HG02571 (cell line): ENCODE results near the gene BBS9.

Source experiments
- ATAC-seq: cut with Tn5 transposase; IDR thresholded peaks from one replicate; pipeline ENCODE4 v1.9.1; 2021; ENCODE audit warnings: mild to moderate bottlenecking, moderate library complexity; ENCODE audit not compliant: unreplicated experiment

Gene BBS9

DNA sequence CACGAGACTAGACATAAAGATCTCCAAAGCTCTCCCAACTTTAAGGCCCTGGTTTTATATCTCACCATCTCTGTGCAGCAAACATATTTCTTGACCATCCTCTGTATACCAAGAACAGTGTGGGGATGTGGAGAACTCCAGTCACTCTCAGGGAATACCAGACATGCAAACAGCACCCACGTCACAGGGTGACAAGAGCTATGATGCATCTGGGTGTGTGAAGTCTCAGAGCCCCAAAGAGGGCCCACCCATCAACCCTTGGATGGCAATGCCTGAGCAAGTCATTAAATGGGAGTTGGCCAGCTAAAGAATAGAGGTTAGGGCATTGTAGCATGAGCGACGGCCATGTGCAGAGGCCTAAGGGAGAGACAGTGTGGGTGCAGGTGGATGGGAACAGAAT is 402.5 kb downstream of the BBS9 start:
- ATAC-seq, result no peak

DNA sequence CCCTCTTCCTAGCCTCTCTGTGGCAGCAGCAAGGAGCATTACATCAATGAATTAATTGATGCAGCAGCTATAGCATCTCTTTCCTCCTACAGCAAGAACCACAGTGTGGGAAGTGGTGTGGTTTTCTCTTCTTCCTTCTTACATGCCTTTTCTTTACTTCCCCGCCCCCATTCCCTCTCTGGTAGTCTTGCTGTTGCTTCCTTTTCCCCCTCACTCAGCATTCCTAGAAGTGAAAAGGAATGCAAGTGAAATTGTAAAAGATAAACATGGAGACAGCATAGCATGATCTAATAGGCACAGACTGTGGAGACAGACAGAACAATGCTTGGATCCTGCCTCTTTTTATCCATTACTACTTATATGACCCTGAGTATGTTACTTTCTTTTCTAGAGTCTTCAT is 405.5 kb downstream of the BBS9 start:
- ATAC-seq, result no peak

DNA sequence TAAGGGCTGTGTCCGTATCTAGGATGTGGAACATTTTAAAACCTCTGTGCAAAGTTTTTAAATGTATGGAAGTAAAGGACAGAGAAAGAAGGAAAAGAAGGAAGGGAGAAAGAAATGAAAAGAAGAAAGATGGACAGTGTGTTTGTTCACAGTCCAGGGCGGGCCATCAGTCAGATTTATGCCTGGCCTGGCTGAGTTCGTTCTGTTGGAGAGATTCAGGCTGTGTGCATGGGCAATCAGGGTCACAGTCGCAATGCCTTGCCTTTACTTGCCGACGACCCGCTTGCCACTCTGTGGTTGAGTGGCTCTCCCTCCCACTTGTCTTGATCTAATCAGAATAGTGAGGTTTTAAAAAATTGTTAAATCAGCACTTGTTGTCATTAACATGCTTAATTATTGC is 406.6 kb downstream of the BBS9 start:
- no peak for ATAC-seq

DNA sequence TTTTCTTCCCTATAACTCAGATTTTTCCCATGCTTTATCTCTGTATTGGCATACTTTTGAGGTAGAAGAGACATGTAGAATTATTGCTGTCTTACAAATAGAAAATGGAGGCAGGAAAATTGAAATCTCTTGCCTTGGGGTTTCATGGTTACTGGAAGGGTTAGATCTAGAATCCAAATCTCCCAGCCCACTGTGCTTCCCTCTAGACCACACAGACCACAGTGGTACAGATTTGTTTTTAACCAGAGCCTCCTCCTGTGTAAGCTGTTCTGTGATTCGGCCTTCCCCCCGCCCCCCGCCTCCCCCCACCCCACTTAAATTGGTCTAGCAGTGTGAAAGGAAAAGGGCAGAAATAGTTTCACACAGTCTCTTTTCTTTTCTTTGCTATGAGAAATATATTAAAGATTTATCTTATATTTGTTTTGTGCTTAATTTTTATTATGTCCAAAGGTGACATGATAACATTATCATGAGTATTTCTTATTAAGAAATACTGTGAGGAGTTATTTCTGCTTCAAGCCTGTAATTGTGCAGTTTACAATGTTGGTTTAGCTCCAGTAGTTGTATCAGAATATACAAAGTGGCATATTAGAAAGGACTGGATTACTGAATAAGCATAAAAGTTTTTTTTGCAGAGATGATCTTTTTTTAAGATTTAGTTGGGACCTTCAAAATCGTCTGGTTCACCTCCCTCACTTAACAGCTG is 407.2 kb downstream of the BBS9 start:
- no peak for ATAC-seq

DNA sequence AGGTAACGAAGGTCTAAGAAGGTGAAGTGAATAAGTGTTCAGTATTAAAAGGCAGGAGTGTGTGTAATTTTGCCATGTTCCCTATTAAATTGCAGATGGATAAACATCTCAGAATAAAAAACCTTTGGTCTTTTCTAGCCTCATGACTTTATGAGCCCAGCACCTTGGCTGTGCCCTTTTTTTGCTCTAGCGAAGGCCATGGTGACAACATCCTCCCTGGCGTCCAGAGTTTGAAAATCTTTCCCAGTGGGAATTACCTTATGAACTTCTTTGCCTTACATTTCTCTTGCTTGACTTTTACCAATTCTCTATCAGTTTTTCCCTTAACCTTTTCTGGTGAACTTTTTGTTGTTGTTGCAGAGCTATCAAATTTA is 407.7 kb downstream of the BBS9 start:
- no peak for ATAC-seq

DNA sequence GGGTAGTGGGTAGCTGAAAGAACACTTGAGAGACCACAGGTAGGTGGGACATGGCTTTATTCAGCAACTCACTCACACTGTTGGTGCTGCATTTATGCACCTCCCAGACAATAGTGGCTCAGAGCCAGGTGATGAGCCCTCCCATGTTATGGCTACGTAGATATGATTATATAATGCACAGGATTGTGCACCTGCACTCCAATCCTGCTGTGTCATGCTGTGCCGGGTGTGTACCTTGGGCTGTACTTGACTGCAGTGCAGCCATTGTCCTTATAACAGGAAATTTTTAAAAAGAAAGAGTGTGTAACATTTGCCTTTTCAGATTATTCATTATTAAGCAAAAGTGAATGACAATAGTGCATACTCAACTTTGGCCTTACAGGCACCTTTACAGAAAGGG is 409.8 kb downstream of the BBS9 start:
- no peak for ATAC-seq

DNA sequence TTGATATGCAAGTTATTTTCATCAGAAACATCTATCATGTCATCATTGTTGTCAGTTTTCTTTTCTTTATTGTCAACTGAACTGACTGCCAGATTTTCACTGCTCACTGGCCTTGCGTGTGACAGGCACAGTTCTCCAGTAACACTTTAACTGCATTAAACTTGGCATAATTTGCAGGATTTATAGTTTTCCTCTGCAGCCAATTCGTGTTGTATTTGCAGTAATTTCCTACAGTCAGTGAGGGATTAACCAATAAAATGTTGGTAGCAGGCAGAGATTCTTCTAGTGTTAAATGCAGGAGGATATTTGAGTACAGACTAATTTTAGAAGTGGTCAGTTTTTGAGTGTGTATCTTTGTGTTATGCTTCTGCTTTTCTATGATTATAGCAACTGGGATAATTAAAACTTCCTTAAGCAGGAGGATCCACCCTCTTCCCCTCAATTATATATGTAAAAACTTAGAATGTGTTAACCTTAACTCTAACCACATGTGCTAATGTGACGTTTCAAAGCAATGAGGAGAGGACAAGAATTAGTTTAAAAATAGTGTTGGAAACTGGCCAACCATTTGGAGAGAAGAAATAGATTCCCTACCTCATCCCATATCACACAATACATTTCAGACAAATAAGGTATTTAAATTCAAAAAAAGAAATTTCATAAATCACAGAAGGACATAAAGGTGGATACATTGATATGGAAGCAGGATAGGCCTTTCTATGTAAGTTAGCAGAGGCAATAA is 410.5 kb downstream of the BBS9 start:
- ATAC-seq, result no peak

DNA sequence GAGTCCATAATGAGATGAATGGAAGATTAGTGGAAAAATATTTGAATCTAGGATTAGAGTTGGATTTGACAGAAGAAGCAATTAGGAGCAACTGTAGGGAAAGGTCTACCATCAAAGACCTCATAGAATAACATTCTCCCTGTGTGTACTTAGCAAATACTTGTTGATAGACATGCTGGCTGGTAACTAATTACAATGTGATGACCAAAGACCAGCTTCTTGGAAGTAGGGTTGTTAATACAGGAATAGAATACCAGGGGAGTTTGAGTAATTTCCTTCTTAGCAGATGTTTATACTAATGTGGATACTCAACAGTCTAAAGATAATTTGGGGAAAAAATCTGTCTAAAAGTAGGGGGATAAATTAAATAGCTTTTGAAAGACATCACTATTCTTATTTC is 418.5 kb downstream of the BBS9 start:
- ATAC-seq, result no peak

DNA sequence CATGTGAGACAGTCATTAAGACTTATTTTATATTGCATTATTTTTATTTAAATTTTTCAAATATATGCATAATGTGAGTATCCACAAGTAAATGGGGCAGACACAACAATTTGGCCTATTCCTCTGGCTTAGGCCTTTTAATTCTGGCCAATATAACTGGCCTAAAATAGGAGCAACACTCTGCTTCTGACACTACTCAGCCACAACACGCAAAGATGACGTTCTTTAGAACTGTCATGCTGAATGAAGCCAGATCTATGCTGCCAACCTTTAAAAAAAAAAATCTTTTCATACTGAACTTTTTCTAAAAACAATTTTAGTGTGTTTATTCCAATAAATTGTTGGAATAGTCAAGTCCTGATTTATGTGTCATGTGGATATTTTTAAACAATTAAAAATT is 421.0 kb downstream of the BBS9 start:
- ATAC-seq, result no peak

DNA sequence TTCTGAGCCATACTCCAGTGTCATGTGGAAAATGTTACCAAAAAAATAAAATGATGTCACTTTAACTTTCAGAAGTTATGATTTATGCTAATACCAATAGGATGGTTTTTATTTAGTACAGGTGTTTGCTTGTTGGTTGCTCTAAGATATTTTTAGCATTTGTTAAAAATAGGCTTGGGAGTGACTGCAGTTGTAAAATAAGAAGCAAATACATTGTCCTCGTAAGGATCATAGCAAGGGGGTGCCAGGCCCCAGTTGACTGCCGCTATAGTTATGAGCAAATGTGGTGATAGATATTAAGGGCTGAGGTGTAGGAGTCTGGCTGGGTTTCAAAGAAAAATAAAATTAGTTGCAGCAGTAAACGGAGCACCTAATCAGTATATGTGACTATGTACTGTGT is 421.6 kb downstream of the BBS9 start:
- ATAC-seq, result no peak

DNA sequence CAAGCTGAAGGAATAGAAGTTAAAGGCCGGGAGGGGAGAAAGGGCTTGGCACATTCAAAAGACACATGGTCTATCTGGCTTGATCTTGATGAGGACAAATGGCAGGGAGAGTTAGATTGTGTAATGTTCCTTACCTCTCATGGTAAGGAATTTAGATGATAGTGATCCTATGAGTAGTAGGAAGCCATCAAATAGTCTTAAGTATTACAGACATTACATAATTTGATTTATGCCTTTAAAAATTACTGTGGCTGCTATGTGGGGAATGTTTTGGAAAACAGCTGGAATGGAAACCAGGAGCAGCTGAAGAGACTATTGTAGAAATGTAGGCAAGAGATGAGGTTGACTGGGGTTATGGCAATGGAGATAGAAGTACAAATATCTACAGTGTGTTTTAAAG is 424.7 kb downstream of the BBS9 start:
- no peak for ATAC-seq

DNA sequence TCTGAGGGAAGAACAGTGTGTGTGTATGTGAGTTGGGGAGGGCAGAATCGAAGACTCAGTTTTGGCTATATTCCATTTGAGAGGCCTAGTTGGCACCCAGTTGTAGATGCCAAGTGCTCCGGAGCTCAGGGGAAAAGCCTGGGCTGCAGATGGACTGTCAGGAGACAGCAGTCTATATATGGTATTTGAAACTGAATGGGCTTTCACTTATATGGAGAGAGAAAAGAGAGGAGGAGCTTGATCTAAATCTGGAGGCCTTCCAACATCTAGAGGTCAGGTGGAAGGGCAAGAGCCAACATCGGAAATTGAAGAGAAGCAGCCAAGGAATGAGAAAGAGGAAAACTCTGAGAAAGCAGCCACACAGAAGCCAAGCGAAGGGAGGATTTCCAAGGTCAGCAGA is 425.2 kb downstream of the BBS9 start:
- no peak for ATAC-seq

DNA sequence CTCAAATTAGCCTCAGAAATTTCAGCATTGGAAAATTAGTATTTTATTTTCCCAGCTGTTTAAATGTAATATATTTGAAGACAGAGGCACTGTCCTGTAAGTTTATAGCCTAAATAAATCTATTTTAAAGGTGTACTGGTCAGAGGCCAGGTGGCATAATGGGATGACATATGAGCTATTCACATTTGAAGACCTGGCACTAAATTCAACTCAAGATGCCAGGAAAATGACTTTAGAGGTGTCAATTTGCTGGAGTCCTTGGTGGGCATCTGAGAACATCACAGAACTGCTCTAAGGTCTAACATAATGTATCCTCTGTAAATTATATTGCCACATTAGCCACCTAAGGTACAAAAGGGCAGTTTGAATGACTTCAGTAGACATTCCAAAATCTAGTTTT is 427.1 kb downstream of the BBS9 start:
- ATAC-seq, result no peak

DNA sequence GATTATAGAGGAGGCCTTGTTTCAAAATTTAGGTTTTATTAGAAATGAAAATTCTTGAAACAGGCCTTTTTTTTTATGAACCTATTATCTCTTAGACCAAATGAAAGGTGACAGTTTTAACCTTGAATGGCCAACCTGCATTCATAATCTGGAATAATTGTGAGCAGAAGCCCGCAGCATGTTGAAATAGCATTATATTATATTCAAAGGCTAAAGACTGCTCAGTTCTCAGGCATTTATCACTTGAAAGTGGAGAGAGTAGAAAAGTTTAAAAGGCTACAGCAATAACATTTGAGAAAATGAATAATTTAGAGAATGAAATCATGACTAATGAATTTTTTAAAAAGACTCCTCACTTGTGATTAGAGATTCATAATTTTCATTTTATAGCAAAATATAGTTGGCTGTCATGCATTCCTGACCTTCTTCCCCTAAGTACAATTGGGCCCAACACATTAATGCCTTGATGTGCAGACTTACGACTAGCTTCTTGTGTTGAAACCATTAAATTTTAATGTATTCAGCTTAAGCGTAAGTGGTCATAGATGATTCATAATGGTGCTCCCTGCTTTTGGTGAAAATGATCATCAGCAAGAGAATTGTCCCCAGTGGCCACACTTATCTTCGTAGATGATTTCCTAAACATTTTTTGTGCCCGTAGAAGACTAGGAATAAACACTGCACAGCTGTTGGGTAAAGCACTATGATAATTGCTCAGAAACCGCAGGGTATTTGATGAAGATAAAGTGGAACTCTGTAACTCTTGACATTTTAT is 429.4 kb downstream of the BBS9 start:
- no peak for ATAC-seq

DNA sequence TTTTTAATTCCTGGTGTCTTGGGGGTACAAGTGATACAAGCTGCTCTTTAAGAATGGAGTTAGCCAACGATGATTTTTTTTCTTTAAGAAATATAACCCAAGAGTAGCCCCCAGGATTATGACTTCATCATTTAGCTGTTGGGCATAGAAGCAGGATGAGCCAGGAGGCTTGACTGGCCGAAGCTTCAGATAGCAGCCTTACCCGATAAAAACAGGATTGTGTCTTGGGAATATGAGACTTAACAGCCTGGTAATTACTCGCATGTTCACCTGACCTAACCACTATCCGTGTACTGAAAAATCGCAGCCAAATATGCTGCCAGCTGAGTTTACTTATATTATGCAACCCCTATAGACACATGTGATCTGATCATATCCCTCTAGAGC is 430.0 kb downstream of the BBS9 start:
- no peak for ATAC-seq

DNA sequence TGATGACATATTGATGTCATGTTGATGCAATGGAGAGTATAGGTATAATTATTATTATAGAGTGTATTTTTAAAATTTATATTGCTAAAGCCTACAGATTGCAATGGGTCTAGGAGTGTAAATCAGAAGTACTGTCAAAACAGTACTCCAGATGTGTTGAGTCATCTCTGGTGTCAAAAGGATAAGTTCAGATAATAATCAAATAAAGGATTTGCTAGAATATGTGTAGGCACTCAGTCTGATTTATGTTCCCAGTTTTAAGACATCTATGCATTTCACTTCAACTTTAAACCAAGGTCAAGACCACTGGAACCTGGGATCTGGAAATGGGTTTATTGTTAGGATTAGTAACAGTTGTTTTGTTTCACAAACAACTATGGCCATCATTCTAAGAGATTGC is 433.6 kb downstream of the BBS9 start:
- ATAC-seq, result no peak

DNA sequence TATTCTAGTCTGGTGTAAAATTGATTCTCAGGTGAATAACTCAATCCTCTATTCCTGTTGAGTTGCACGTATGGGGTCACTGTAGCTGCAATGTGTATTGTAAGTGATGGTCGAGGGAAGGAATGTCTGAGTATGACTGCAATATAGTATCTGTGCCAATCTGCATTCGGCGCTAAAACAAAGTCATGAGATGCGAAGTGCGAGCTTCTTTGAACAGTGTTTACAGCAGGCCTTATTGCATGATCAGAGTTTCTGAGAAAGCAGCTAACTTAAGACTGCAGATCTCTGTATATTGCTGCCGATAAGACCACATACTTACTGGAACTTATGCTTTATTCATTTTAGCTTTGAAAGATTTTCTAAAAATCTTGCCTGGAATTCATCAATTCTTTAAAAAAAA is 434.3 kb downstream of the BBS9 start:
- no peak for ATAC-seq

DNA sequence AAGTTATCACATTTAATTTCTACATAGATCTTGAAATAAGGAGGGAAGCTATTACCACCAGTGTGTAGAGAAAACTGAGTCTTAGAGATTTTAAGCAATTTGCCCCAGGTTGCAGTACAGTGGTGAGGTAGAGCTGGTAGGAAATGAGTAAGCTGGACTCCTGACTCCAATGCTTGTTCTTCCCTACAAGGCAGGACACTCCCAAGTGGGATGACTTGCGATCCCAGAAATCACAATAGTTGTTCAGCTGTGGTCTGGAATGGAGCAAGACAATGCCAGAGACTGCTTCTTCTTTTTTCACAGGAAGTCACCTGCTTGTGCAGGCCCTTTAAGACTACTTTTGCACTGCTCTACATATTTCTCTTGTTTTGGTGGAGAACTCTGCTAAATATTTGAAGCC is 448.8 kb downstream of the BBS9 start:
- no peak for ATAC-seq

DNA sequence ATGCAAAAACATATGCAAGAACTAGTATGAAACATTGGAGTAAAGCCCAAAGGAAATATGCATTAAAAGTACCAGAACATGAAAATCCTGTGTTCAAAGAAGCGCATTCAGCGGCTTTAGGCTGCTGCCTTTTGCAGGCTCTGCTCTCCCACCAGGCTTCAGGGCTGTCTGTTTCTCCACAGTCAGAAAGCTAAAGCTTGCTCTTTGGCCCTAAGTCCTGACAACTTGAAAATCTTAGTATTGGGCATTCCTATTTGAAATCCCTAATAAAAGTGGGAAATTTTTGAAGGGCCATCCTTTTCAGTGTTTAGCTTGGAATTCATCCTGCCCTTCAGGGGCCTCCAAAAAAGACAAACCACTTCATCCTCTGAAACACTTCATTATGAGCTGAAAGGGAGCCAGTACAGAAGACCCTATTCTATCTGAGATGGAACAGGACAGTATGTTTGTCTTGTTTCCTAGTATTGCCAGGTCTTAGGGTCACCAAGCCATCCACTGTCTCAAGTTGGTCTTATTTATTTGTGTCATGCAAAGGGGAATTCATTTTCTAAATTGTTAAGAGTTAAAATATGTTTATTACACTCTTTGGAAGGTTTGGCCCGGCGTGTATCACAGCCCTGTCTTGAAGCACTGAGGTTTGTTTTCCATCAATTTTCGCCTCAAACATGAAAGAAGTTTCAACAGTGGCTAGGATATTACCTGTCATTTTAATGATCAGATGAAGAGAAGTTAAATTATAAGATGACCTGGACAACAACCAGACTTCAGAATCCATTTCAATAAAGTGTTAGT is 449.7 kb downstream of the BBS9 start:
- ATAC-seq, result no peak

DNA sequence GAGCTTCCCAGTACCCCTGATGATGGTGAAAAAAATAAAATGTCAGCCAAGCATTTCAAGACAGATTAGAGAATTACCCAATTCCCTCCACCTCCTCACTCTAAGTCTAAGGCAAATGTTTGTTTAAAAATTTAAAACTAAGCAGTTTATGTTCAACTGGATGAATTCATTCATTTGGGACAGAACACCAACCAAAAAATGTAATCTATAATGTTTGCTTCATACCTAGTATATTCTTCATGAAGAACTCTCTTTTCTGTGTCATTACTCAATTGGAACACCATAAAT is 450.3 kb downstream of the BBS9 start:
- ATAC-seq, result no peak

DNA sequence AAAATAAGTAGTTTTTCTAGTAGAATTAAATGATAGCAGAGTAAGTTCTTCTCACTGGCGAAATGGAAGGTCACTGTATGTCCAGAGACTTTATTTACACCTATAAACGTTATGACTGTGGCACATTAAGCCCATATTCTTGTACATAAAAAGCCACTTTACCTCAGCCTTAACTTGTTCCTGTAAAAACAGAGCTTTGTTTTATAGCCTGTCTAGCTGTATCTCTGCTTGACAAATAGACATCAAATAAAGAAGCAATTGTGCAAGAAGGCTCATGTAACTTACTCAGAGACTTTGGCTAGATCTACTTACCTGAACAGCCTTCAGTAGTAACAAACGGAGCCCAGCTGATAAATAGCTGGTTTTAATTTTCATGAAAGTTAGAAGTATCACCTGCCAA is 451.9 kb downstream of the BBS9 start:
- ATAC-seq, result no peak

DNA sequence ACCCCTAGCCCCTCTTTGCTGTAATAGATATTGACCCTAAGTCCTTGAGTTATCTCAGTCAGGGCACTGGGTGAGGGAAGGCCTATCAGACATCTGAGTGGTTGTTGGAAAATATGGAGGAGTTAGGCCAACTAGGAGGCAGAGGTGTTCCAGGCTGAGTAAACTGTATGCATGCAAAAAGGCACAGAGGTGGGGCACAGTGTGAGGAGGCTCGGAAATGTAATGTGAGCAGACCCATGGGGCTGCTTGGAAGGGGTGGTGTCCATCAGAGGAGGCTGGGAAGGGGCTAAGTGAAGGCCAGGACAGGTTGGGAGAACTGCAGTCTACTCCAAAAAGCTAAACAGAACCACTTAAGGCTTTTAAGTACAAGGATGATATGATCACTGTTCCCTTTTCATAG is 452.7 kb downstream of the BBS9 start:
- no peak for ATAC-seq
